ENCODE measurements around the gene ZNF598. TPM values are rescaled to one million over a fixed set of nuclear protein-coding genes. Genes with fewer than 3 reads are reported as not detected.

The ZNF598 gene
- total and polyA plus RNA-seq, 2 of the 13 experiments (the other 11 are each of a cell fraction or from before 2014, with no cell fraction given), result 13.5 to 14.2 TPM

DNA sequence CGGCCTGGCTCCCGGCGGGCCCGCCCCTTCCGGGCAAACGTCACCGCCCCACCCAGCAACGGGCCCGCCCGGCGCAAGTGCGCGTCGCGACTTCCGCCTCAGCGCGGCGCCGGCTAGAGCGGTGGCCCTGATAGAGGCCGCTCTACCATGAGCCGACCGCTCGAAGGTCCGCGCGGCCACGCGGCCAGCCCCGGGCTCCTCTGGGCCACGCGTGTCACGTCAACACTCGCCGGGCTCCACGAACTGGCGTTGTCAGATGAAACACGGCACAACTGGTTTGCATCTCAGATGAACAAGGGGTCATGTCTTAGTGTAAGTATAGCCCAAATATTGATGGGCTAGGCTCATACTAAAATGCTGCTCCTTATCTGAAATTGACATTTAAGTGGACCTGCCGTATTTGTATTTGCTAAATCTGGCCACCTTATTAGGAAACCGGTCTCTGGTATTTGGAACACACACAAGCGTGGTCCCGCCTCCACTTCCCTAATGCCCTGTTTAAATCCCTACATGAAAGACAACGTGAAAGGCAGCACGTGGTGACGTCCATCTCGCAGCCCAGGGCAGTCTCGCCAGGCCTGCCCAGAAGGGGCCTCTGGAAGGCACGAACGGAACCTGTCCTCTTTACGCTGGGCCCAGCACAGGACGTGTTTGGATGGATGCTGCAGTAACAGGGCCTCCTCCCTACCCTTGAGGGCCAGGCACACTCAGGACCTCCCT, at the start of gene ZNF598 (continued):
- TF ChIP-seq ZNF431 (CRISPR knock-in tag; IDR thresholded peaks at IDR 0.05; ENCODE audit: borderline replicate concordance, low read depth), result no peak
- TF ChIP-seq RNF2 (conservative IDR thresholded peaks at IDR 0.05; ENCODE audit: low read depth), result peak; percentile 74
- TF ChIP-seq ARID2 (CRISPR knock-in tag; IDR thresholded peaks at IDR 0.05; ENCODE audit: borderline replicate concordance), result no peak
- no peak for TF ChIP-seq HHEX (CRISPR knock-in tag; IDR thresholded peaks at IDR 0.05)
- TF ChIP-seq, protein P1, sequence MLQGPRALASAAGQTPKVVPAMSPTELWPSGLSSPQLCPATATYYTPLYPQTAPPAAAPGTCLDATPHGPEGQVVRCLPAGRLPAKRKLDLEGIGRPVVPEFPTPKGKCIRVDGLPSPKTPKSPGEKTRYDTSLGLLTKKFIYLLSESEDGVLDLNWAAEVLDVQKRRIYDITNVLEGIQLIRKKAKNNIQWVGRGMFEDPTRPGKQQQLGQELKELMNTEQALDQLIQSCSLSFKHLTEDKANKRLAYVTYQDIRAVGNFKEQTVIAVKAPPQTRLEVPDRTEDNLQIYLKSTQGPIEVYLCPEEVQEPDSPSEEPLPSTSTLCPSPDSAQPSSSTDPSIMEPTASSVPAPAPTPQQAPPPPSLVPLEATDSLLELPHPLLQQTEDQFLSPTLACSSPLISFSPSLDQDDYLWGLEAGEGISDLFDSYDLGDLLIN (CRISPR knock-in tag; IDR thresholded peaks at IDR 0.05; ENCODE audit: borderline replicate concordance), result no peak
- TF ChIP-seq, protein P2, sequence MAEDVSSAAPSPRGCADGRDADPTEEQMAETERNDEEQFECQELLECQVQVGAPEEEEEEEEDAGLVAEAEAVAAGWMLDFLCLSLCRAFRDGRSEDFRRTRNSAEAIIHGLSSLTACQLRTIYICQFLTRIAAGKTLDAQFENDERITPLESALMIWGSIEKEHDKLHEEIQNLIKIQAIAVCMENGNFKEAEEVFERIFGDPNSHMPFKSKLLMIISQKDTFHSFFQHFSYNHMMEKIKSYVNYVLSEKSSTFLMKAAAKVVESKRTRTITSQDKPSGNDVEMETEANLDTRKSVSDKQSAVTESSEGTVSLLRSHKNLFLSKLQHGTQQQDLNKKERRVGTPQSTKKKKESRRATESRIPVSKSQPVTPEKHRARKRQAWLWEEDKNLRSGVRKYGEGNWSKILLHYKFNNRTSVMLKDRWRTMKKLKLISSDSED (CRISPR knock-in tag; IDR thresholded peaks at IDR 0.05), result no peak
- no peak for TF ChIP-seq MATR3 (CRISPR knock-in tag; IDR thresholded peaks at IDR 0.05)
- TF ChIP-seq FOXJ3 (CRISPR knock-in tag; IDR thresholded peaks at IDR 0.05; ENCODE audit: borderline replicate concordance), result no peak
- TF ChIP-seq AGO1 (IDR thresholded peaks at IDR 0.05; ENCODE audit: low read depth, low read length, poor library complexity, severe bottlenecking), result no peak
- no peak for TF ChIP-seq SIX4 (CRISPR knock-in tag; IDR thresholded peaks at IDR 0.05)
- TF ChIP-seq, protein P3, sequence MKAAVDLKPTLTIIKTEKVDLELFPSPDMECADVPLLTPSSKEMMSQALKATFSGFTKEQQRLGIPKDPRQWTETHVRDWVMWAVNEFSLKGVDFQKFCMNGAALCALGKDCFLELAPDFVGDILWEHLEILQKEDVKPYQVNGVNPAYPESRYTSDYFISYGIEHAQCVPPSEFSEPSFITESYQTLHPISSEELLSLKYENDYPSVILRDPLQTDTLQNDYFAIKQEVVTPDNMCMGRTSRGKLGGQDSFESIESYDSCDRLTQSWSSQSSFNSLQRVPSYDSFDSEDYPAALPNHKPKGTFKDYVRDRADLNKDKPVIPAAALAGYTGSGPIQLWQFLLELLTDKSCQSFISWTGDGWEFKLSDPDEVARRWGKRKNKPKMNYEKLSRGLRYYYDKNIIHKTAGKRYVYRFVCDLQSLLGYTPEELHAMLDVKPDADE (CRISPR knock-in tag; IDR thresholded peaks at IDR 0.05), result no peak
- TF ChIP-seq HNF4A (CRISPR knock-in tag; IDR thresholded peaks at IDR 0.05), result no peak
- peak; percentile 81 for TF ChIP-seq TAF1 (CRISPR knock-in tag; IDR thresholded peaks at IDR 0.05)
- TF ChIP-seq SALL2 (CRISPR knock-in tag; IDR thresholded peaks at IDR 0.05), result no peak
- no peak for TF ChIP-seq RFX3 (CRISPR knock-in tag; IDR thresholded peaks at IDR 0.05)
- no peak for TF ChIP-seq SMYD3 (CRISPR knock-in tag; IDR thresholded peaks at IDR 0.05)
- TF ChIP-seq, protein P4, sequence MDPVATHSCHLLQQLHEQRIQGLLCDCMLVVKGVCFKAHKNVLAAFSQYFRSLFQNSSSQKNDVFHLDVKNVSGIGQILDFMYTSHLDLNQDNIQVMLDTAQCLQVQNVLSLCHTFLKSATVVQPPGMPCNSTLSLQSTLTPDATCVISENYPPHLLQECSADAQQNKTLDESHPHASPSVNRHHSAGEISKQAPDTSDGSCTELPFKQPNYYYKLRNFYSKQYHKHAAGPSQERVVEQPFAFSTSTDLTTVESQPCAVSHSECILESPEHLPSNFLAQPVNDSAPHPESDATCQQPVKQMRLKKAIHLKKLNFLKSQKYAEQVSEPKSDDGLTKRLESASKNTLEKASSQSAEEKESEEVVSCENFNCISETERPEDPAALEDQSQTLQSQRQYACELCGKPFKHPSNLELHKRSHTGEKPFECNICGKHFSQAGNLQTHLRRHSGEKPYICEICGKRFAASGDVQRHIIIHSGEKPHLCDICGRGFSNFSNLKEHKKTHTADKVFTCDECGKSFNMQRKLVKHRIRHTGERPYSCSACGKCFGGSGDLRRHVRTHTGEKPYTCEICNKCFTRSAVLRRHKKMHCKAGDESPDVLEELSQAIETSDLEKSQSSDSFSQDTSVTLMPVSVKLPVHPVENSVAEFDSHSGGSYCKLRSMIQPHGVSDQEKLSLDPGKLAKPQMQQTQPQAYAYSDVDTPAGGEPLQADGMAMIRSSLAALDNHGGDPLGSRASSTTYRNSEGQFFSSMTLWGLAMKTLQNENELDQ (CRISPR knock-in tag; IDR thresholded peaks at IDR 0.05; ENCODE audit: borderline replicate concordance), result peak; percentile 75; the same call in 1 of the 2 replicates
- no peak for TF ChIP-seq ZNF460 (CRISPR knock-in tag; IDR thresholded peaks at IDR 0.05; ENCODE audit: borderline replicate concordance)
- TF ChIP-seq, protein P5, sequence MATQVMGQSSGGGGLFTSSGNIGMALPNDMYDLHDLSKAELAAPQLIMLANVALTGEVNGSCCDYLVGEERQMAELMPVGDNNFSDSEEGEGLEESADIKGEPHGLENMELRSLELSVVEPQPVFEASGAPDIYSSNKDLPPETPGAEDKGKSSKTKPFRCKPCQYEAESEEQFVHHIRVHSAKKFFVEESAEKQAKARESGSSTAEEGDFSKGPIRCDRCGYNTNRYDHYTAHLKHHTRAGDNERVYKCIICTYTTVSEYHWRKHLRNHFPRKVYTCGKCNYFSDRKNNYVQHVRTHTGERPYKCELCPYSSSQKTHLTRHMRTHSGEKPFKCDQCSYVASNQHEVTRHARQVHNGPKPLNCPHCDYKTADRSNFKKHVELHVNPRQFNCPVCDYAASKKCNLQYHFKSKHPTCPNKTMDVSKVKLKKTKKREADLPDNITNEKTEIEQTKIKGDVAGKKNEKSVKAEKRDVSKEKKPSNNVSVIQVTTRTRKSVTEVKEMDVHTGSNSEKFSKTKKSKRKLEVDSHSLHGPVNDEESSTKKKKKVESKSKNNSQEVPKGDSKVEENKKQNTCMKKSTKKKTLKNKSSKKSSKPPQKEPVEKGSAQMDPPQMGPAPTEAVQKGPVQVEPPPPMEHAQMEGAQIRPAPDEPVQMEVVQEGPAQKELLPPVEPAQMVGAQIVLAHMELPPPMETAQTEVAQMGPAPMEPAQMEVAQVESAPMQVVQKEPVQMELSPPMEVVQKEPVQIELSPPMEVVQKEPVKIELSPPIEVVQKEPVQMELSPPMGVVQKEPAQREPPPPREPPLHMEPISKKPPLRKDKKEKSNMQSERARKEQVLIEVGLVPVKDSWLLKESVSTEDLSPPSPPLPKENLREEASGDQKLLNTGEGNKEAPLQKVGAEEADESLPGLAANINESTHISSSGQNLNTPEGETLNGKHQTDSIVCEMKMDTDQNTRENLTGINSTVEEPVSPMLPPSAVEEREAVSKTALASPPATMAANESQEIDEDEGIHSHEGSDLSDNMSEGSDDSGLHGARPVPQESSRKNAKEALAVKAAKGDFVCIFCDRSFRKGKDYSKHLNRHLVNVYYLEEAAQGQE (IDR thresholded peaks at IDR 0.05; ENCODE audit: borderline replicate concordance in 1 of 2, low read depth in 1 of 2, low read length in 2 of 2), result no peak
- TF ChIP-seq TOE1 (CRISPR knock-in tag; IDR thresholded peaks at IDR 0.05), result no peak

All from HepG2 (cell line).